Stimulated activated CD8-positive, alpha-beta memory T cell treated with anti-CD3 and anti-CD28 coated beads, Interleukin-15, amount 100 ng/mL, for 48 hours (primary cell): ENCODE measurements around the gene GALNT14.

Source experiments
- DNase-seq, 2 donors: peaks; one replicate each; pipeline ENCODE4 v3.0.0-alpha.2; 2020; ENCODE audit warnings: low read depth in 2 of 2

GALNT14 gene

GRCh38 chr2:31014516-31014915 is 123.7 kb downstream of the GALNT14 start:
- no peak for DNase-seq

DNA sequence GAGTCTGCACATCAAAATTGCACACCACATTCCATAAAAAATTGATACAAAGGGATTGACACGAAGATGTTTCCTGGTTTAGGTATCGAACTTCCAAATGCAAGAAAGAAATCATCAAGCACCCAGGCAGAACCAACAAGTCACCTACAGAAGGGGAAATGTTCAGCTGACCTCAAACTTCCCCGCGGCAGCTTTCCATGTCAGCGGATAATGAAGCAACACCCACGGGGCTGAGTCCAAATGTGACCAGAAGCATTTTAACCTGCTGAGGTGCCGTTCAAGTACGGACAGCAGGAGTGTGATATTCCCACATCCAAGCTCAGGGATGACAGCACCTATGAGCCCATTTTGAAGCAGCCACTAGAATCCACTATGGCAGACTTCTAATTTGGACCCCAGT is 124.9 kb downstream of the GALNT14 start:
- DNase-seq, result no peak

DNA sequence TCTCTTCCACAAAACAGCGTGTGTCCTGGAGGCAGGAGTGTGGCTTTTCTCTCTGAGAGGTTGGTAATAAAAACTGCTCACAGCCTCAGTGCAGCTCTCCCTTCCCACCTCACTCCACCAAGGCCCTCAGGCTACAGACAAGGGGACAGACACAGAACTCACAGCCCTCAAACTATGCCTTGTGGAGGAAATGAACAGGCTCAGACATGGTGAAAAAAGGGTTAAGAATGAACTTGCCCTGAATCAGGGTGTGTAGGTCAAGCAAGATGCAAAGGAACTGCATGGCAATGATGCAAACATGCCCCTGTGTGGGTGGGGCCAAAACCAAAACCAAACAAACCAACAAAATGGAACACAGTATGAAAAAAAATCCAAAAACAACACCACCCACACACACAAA is 125.8 kb downstream of the GALNT14 start:
- DNase-seq, result no peak

DNA sequence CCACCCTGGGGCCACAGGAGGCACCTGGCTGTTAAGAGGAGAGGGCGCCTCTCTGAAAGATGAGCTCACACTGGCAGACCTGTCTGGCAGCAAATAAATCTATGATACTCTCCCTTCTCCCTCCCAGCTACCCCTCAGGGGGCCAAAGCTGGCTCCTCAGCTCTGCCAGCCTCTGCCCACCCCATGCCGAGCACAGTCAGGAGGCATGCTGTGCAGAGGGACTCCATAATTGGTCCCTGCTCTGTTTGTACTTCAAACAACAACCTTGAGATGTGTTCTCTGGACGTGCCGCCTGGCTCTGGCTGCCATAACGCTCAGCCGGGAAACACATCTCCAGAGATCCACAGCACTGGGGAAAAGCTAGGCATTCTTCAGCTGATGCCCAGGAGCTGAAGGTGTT is 126.7 kb downstream of the GALNT14 start:
- DNase-seq, result no peak

DNA sequence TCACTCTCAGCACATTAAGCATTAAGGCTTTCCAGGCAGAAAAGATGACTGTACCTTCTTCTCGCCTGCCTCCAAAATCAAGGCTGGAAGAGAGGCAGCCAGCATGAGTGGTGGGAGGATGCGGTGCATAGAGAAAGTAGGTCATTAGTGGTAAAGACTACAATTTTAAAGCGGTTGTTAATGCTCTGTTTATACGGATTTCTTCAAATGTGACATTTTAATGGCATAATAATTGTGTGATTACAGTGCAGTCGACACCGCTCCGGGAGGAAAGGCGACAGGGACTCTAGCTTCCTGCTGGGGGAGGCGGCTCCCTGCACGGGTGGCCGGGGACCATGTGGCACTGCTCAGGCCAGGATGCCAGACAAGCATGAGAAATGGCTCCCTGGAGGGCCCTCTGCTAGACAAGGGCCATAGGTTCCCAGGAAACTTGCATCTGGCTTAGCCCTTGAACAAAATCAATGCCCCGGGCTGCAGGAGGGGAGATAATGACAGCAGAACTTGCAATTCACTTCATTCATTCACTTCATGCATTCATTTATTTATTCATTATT is 129.6 kb downstream of the GALNT14 start:
- no peak for DNase-seq

- DNase-seq, result no peak
Observed at GRCh38 chr2:31004257-31004656, 134.0 kb downstream of the GALNT14 start.

- no peak for DNase-seq
Observed at GRCh38 chr2:31003749-31004148, 134.5 kb downstream of the GALNT14 start.

DNA sequence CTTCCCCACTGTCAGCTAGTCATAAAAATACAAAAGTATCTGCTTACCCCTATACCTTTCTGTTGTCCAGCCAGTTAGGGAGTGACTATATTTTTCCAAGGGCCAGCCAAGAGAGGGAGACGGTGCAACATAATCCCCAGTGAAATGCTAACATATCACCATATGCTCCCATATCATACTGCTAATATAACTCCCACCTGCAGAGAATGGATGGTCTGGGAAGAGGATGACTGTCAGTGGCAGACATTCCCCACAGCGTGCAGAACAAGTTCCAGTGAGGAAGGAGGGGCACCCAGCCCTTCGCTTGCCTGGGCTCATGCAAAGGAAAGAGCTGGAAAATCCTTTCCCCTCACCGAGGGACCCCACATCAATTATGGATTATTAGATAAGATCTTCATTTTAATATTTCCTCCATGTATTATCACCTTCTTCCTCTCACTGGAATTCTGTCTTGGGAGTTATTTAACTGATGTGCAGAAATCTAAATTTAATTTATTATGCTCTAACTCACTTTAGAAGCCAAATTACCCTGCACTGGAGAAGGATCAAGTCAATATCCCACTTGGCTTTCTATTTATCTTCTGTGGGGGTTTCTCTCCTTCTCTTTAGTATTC is 135.6 kb downstream of the GALNT14 start:
- DNase-seq, result no peak

- no peak for DNase-seq
Observed at GRCh38 chr2:31000970-31001369, 137.3 kb downstream of the GALNT14 start.

GRCh38 chr2:30998672-30999071 is 139.6 kb downstream of the GALNT14 start:
- DNase-seq, result no peak

GRCh38 chr2:30997979-30998378 is 140.3 kb downstream of the GALNT14 start:
- no peak for DNase-seq

DNA sequence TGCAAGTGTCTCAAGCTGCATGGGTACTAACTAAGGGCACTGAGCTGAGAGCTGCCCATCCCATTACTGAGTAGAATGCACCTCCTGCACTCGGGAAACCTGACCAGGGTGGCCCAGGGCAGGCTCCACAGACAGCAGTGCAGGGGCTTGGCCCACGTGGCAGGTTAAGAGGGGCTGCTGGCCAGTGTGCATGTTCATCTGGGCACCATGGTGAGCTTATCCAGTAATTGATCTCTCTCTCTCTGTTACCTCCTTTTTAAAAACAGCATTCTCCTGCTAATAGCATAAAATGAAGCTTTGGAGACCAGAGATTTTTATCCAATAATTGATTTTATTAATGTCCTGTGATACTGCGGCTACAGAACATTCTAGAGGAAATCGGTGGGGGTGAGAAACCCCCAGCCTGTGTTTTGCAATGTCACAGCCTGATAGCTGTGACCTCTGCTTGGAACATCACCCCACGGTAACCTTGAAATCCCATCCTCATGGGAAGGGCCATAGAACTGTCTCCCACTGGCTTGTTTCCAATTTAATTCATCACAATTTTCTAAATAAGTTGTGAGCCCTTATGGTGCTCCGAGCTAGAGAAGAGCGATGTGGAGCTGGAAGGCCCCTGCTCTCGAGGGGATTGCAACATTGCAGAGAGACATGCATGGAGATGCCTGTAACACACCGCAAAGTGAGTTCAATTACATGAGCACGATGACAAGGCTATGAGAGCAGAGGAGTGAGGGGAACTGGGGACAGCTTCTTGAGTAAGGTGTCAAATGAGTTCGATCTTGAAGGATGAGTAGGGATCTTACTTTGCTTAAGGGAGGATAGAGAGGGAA is 143.8 kb downstream of the GALNT14 start:
- no peak for DNase-seq

DNA sequence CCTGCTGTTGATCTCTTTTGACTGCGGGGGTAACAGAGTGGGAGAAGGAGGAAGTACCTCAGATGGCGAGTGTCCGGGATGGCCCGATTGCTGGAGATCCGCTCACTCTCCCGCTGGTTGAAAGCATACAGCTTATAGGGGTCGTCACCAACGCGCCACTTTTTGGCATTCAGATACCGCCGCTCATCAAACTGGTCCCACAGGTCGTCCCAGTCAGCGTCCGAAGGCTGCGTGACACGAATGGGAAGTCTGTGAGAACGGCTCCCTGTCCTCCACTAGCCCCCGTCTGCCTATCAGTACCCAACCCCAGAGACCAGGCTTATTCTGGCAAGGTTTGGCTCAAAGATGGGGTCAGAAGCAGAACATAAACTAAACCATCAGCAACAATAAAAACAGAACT is 145.5 kb downstream of the GALNT14 start:
- DNase-seq, result no peak

GRCh38 chr2:30990671-30991070 is 147.6 kb downstream of the GALNT14 start:
- no peak for DNase-seq

DNA sequence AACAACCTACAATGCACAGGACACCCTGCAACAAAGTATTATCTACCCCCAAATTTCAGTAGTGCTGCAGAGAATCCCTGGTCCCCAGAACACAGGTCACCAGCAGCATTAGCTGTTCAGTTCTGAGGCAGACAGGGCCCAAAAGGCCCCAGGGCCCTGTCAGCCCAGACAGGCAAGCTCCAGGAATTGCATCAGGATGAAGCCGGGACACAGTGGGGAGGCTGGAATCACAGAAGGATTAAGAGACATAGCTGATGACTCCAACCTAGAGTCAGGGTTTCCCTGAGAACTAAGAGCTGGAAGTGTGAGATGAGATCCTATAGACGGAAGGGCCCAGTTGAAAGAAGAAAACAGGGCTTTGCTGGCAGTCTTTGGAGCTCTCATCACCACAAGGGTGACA is 148.1 kb downstream of the GALNT14 start:
- DNase-seq, result no peak

- no peak for DNase-seq
Observed at GRCh38 chr2:30989746-30990145, 148.5 kb downstream of the GALNT14 start.

DNA sequence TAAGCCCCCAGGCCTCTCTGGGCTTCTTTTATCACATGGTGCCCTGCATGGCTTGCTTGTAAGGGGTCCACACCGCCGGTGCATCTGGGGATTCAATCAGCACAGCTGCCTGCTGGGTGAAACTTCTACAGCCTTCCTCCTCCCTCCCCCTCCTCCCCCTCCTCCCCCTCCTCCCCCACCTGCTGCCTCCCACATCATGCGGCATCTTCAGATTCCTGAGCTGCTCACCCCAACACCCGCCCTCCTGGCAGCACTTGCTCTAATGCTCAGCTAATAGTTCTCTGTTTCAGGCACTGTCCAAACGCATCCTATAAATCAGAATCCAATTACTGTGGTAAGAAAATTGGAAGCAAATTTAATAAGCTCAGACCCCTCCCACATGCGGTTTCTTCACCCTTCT is 150.7 kb downstream of the GALNT14 start:
- no peak for DNase-seq

DNA sequence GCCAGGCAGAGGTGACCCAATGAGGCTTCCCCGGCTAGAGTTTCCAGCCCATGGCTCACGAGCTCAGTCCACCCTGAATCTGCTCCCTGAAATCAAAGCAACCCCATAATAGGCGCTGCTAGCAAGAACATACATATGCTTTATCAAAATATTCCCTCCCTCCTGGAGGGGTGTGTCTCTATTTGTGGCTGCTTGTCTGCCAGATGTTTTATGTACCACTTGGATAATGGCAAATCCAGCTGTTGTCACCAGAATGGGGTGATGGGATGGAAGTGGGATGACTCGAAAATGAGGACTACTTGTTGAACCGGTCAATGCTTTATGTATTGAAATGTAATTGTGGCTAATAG is 152.0 kb downstream of the GALNT14 start:
- DNase-seq, result no peak

GRCh38 chr2:30985493-30986230 is 152.6 kb downstream of the GALNT14 start:
- no peak for DNase-seq

- no peak for DNase-seq
Observed at GRCh38 chr2:30984148-30984547, 154.1 kb downstream of the GALNT14 start.

DNA sequence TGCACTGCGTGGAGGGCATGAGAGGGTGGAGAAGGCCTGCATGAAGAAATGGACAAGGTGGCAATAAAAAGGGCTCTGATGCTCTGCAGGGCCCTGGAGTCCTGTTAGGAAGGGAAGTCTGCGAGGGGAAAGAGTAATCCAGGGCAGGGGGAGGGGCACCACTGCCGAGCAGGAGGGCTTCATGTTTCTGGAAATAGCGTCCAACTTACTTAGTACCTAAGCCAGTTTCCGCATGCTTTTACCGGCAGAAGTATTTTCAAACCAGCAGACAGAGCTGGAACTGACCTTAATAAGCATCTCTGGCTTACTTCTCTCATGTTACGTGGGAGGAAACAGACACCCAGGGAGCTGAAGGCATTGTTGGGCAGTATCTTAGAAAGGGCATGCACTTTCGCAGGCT is 156.7 kb downstream of the GALNT14 start:
- DNase-seq, result no peak

GRCh38 chr2:30981096-30981495 is 157.1 kb downstream of the GALNT14 start:
- no peak for DNase-seq

- DNase-seq, result no peak
Observed at GRCh38 chr2:30979822-30980245, 158.4 kb downstream of the GALNT14 start.
